Endothelial cell of umbilical vein (primary cell): Measurements from ENCODE around the gene PI4KB. TPM values are rescaled to one million over a fixed set of nuclear protein-coding genes. Genes with fewer than 3 reads are reported as not detected.

Source experiments
- BruUV-seq: library from RNA; stranded (reverse); fragments of 400-500 nt; replicated peaks from 2 replicates; lab custom pipeline; 2021; lab: Mats Ljungman, UMichigan
- CTCF ChIA-PET: fragments of 300-600, 350-600 bp; sonication (Branson Sonifier 250); formaldehyde crosslinking; loops from one replicate; lab custom pipeline; 2021; ENCODE audit warnings: antibody characterized with exemption, inconsistent platforms; lab: Charles Lee
- POLR2A ChIA-PET: fragments of 300-600, 350-600 bp; sonication (Branson Sonifier 250); formaldehyde crosslinking; loops from one replicate; lab custom pipeline; 2021; ENCODE audit warnings: antibody characterized with exemption, inconsistent platforms; lab: Charles Lee
- DNase-seq: peaks from one replicate; pipeline ENCODE4 v3.0.0-alpha.2; 2011; ENCODE audit warnings: low read depth, low spot score
- FAIRE-seq: peaks from 2 replicates; lab custom pipeline; 2011; peaks lifted over from hg19 to GRCh38; lab: Jason Lieb, UNC
- H2AFZ ChIP-seq: 2 replicates; pipeline ENCODE4 v1.6.0; 2012; ENCODE audit warnings: low read depth, low read length, control low read depth, inconsistent platforms
- H3K27ac ChIP-seq: 2 replicates; pipeline ENCODE4 v1.5.1; 2011; ENCODE audit warnings: low read depth, mild to moderate bottlenecking, control low read depth, low read length, moderate library complexity; ENCODE audit not compliant: insufficient read depth
- H3K27me3 ChIP-seq, 2 experiments: 2 replicates each; pipeline versions ENCODE4 v1.6.0 to v1.6.1; 2011; ENCODE audit warnings: low read length in 2 of 2, mixed read lengths in 1 of 2; ENCODE audit not compliant: control insufficient read depth in 2 of 2, insufficient read depth in 2 of 2
- H3K36me3 ChIP-seq, 2 experiments: 2 replicates in 1 of 2; 3 replicates in 1 of 2; pipeline ENCODE4 v1.5.1; 2011; ENCODE audit warnings: low read length in 2 of 2, mild to moderate bottlenecking in 1 of 2, moderate library complexity in 1 of 2; ENCODE audit not compliant: control insufficient read depth in 2 of 2, insufficient read depth in 2 of 2; ENCODE audit errors: extremely low read depth in 1 of 2
- H3K4me1 ChIP-seq: 3 replicates; pipeline ENCODE4 v1.5.1; 2011; ENCODE audit warnings: mild to moderate bottlenecking, low read length; ENCODE audit not compliant: control insufficient read depth, insufficient read depth; ENCODE audit errors: extremely low read depth
- H3K4me2 ChIP-seq: 2 replicates; pipeline ENCODE4 v1.6.1; 2011; ENCODE audit warnings: low read length, control low read depth, mixed read lengths; ENCODE audit not compliant: insufficient read depth
- H3K4me3 ChIP-seq, 3 experiments: fragments of 200-600 bp in 1 of 3; sonication (generic), shearing (Covaris generic) in 1 of 3; replicated peaks in 1 of 3; 2 replicates each; pipeline ENCODE4 v1.5.1; 2011 to 2016; ENCODE audit warnings: control low read depth in 3 of 3, low read length in 3 of 3, mild to moderate bottlenecking in 2 of 3, inconsistent platforms in 1 of 3, low read depth in 1 of 3, moderate library complexity in 1 of 3; ENCODE audit not compliant: insufficient read depth in 1 of 3
- H3K79me2 ChIP-seq: 2 replicates; pipeline ENCODE4 v1.6.0; 2012; ENCODE audit warnings: low read length, inconsistent platforms; ENCODE audit not compliant: control insufficient read depth, insufficient read depth
- H3K9ac ChIP-seq: replicated peaks from 2 replicates; pipeline ENCODE3; 2011; ENCODE audit warnings: low read length, control low read depth; ENCODE audit not compliant: insufficient read depth; ENCODE audit errors: extremely low read depth
- H3K9me1 ChIP-seq: replicated peaks from 3 replicates; pipeline ENCODE4 v1.6.0; 2011; ENCODE audit warnings: mild to moderate bottlenecking, low read length; ENCODE audit not compliant: control insufficient read depth, insufficient read depth; ENCODE audit errors: extremely low read depth
- H3K9me3 ChIP-seq: replicated peaks from 2 replicates; pipeline ENCODE4 v1.5.1; 2012; ENCODE audit warnings: low read length, inconsistent platforms; ENCODE audit not compliant: control insufficient read depth, insufficient read depth
- H4K20me1 ChIP-seq: replicated peaks from 2 replicates; pipeline ENCODE3; 2011; ENCODE audit warnings: mild to moderate bottlenecking, low read length; ENCODE audit not compliant: control insufficient read depth, insufficient read depth; ENCODE audit errors: extremely low read depth
- CTCF ChIP-seq, 2 donors: IDR thresholded peaks; 1 replicate in 1 of 2; 2 replicates in 1 of 2; pipeline ENCODE4 v1.5.1; 2011; ENCODE audit warnings: low read length in 2 of 2, mild to moderate bottlenecking in 2 of 2, moderate library complexity in 2 of 2, control low read depth in 1 of 2, inconsistent platforms in 1 of 2, low read depth in 1 of 2; ENCODE audit not compliant: insufficient read depth in 1 of 2; ENCODE audit errors: extremely low read depth in 1 of 2
- EZH2 ChIP-seq: IDR thresholded peaks from 2 replicates; pipeline ENCODE4 v1.6.1; 2012; ENCODE audit warnings: borderline replicate concordance, low read depth, mild to moderate bottlenecking, moderate library complexity, low read length, inconsistent platforms; ENCODE audit not compliant: severe bottlenecking
- FOS ChIP-seq: IDR thresholded peaks from 2 replicates; pipeline ENCODE4 v1.6.1; 2011; ENCODE audit warnings: mild to moderate bottlenecking, low read length, moderate library complexity, borderline replicate concordance; ENCODE audit not compliant: insufficient read depth
- GATA2 ChIP-seq: IDR thresholded peaks from 2 replicates; pipeline ENCODE4 v1.7.0; 2011; ENCODE audit warnings: low read depth, mild to moderate bottlenecking, moderate library complexity, mixed read lengths, low read length; ENCODE audit not compliant: insufficient read length, insufficient read depth
- JUN ChIP-seq: IDR thresholded peaks from 2 replicates; pipeline ENCODE4 v1.6.1; 2011; ENCODE audit warnings: borderline replicate concordance, low read depth; ENCODE audit not compliant: insufficient read length, insufficient read depth
- MYC ChIP-seq: IDR thresholded peaks from one replicate; pipeline ENCODE4 v1.6.1; 2011; ENCODE audit warnings: mild to moderate bottlenecking, low read depth, low read length
- POLR2A ChIP-seq: IDR thresholded peaks from 2 replicates; pipeline ENCODE4 v1.6.1; 2012; ENCODE audit warnings: low read depth, mild to moderate bottlenecking, control low read depth, low read length
- POLR2AphosphoS5 ChIP-seq: IDR thresholded peaks from 2 replicates; pipeline ENCODE4 v1.6.1; 2012; ENCODE audit warnings: low read depth, mild to moderate bottlenecking, control low read depth, low read length, moderate library complexity; ENCODE audit not compliant: insufficient read depth
- dilution Hi-C: fragments of 300-500 bp; cut with MboI; formaldehyde crosslinking; loops from one replicate; pipeline ENCODE4 v1.15.0; 2019; ENCODE audit warnings: low sequenced_read_pairs; ENCODE audit not compliant: extremely low pct_ligation_motif_present
- intact Hi-C: fragments of 100-400 bp; cut with micrococcal nuclease; formaldehyde crosslinking; loops from one replicate; pipeline ENCODE4 v1.10.0; 2022
- polyA plus RNA-seq, 4 experiments: library from polyadenylated mRNA; depleted of rRNA in 3 of 4; stranded (reverse) in 3 of 4; unstranded in 1 of 4; fragments of >200 nt; gene quantifications; 2 replicates each; pipeline versions ENCODE4 v1.2.1 to v1.2.3, GENCODE V29; 2011 to 2012; ENCODE audit warnings: missing spikeins in 1 of 4
- total RNA-seq: library from RNA; stranded (reverse); gene quantifications from 2 replicates; pipeline ENCODE4 v1.2.3, GENCODE V29; 2021
- TF ChIP-seq, protein P1 (sequence below): IDR thresholded peaks from 2 replicates; pipeline ENCODE4 v1.6.1; 2011; ENCODE audit not compliant: insufficient read depth, insufficient read length

PI4KB gene
- total and polyA plus RNA-seq, 2 donors (not counting 3 experiments of a cell fraction or from before 2014, with no cell fraction given): 60.9 to 67.8 TPM

- Histone ChIP-seq H4K20me1 (no peaks in the 10 kb centered on the region), H3K9me1 (no peaks in the 10 kb centered on the region), H2AFZ (no peak overlapping the region), H3K9ac (no peak overlapping the region), H3K4me3 (no peak overlapping the region), H3K4me2 (no peak overlapping the region), H3K9me3 (no peaks in the 10 kb centered on the region), H3K36me3 (peaks cover 12 to 40% of the 10 kb centered on the region in 2 experiments), H3K79me2 (no peaks in the 10 kb centered on the region), H3K4me1 (no peaks in the 10 kb centered on the region), H3K27me3 (no peaks in the 10 kb centered on the region), H3K27ac (no peak overlapping the region)
- no peak for DNase-seq
- no peak for FAIRE-seq
- dilution Hi-C loops (no loop called here), intact Hi-C loops (no loop called here)
- BruUV-seq: no TSS peak
- TF ChIP-seq GATA2 (no peak), MYC (no peak), POLR2AphosphoS5 (no peak)
- ChIA-PET POLR2A (no interaction called here), CTCF (interaction anchor here (1.2 kb wide), 1 partner anchor 15 kb away, joined by 5 read pairs; no protein-coding TSS in a partner anchor)
Observed at GRCh38 chr1:151266821-151267220, 60.4 kb downstream of the PI4KB start.

DNA sequence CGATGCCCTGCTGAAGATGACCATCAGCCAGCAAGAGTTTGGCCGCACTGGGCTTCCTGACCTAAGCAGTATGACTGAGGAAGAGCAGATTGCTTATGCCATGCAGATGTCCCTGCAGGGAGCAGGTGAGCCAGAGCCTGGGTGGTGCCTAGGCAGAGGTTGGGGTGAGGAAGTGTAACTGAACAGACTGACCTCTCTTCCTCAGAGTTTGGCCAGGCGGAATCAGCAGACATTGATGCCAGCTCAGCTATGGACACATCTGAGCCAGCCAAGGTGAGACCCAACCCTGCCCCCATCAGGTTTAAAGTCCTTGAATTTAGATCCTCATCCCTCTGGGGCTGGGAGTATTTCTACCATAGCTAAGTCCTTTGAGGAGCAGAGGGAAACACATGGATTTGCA is 60.9 kb downstream of the PI4KB start:
- ChIA-PET POLR2A (no interaction called here), CTCF (interaction anchor here (1.2 kb wide), 1 partner anchor 15 kb away, joined by 5 read pairs; no protein-coding TSS in a partner anchor)
- no peak overlapping the region for H3K9ac ChIP-seq
- no peak for TF ChIP-seq FOS
- no peak for TF ChIP-seq MYC
- no peak for TF ChIP-seq POLR2A
- no peak for TF ChIP-seq GATA2
- TF ChIP-seq, protein P1, sequence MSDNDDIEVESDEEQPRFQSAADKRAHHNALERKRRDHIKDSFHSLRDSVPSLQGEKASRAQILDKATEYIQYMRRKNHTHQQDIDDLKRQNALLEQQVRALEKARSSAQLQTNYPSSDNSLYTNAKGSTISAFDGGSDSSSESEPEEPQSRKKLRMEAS: no peak
- TF ChIP-seq JUN: no peak
- no peak for TF ChIP-seq EZH2
- no peak for TF ChIP-seq POLR2AphosphoS5
- no peak for TF ChIP-seq CTCF (IDR thresholded peaks at IDR 0.05; ENCODE audit: extremely low read depth in 1 of 2, insufficient read depth in 1 of 2, low read depth in 1 of 2, low read length in 2 of 2)
- H3K4me3 ChIP-seq: no peak overlapping the region
- no peak for DNase-seq
- BruUV-seq: no TSS peak
- intact Hi-C loops: no loop called here
- H3K27ac ChIP-seq: no peak overlapping the region
- no peaks in the 10 kb centered on the region for H3K9me1 ChIP-seq
- peaks cover 12 to 40% of the 10 kb centered on the region in 2 experiments for H3K36me3 ChIP-seq
- H3K79me2 ChIP-seq: no peaks in the 10 kb centered on the region
- dilution Hi-C loops: no loop called here
- no peak overlapping the region for H3K4me2 ChIP-seq
- no peaks in the 10 kb centered on the region for H3K27me3 ChIP-seq
- no peaks in the 10 kb centered on the region for H3K9me3 ChIP-seq
- no peaks in the 10 kb centered on the region for H3K4me1 ChIP-seq
- no peaks in the 10 kb centered on the region for H4K20me1 ChIP-seq
- FAIRE-seq: no peak
- H2AFZ ChIP-seq: no peak overlapping the region
